ENCODE measurements around the gene INAFM1.

GRCh38 chr19:47247308-47247990 is 27.2 kb upstream of the INAFM1 start:
- TF ChIP-seq CTCF (IDR thresholded peaks at IDR 0.05) = peak; percentile 96
- TF ChIP-seq RAD21 (IDR thresholded peaks at IDR 0.05; ENCODE audit: low read length) = peak; percentile 70
- TF ChIP-seq MEF2A (IDR thresholded peaks at IDR 0.05; ENCODE audit: borderline replicate concordance, low read depth) = no peak
- TF ChIP-seq POLR2AphosphoS5 (IDR thresholded peaks at IDR 0.05; ENCODE audit: low read depth, low read length) = no peak
- TF ChIP-seq EP300 (IDR thresholded peaks at IDR 0.05; ENCODE audit: borderline replicate concordance in 1 of 2, low read depth in 1 of 2, low read length in 1 of 2) = no peak
- TF ChIP-seq, protein P1, sequence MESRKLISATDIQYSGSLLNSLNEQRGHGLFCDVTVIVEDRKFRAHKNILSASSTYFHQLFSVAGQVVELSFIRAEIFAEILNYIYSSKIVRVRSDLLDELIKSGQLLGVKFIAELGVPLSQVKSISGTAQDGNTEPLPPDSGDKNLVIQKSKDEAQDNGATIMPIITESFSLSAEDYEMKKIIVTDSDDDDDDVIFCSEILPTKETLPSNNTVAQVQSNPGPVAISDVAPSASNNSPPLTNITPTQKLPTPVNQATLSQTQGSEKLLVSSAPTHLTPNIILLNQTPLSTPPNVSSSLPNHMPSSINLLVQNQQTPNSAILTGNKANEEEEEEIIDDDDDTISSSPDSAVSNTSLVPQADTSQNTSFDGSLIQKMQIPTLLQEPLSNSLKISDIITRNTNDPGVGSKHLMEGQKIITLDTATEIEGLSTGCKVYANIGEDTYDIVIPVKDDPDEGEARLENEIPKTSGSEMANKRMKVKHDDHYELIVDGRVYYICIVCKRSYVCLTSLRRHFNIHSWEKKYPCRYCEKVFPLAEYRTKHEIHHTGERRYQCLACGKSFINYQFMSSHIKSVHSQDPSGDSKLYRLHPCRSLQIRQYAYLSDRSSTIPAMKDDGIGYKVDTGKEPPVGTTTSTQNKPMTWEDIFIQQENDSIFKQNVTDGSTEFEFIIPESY (IDR thresholded peaks at IDR 0.05; ENCODE audit: borderline replicate concordance, low read depth) = no peak
- no peak for TF ChIP-seq TAF1 (IDR thresholded peaks at IDR 0.05; ENCODE audit: borderline replicate concordance, low read depth, low read length)
- TF ChIP-seq, protein P2, sequence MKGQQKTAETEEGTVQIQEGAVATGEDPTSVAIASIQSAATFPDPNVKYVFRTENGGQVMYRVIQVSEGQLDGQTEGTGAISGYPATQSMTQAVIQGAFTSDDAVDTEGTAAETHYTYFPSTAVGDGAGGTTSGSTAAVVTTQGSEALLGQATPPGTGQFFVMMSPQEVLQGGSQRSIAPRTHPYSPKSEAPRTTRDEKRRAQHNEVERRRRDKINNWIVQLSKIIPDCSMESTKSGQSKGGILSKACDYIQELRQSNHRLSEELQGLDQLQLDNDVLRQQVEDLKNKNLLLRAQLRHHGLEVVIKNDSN (IDR thresholded peaks at IDR 0.05; ENCODE audit: borderline replicate concordance, low read depth) = no peak
- no peak for TF ChIP-seq MXI1 (IDR thresholded peaks at IDR 0.05; ENCODE audit: low read depth, low read length)
- TF ChIP-seq TCF12 (IDR thresholded peaks at IDR 0.05) = no peak
- TF ChIP-seq RFX5 (IDR thresholded peaks at IDR 0.05; ENCODE audit: low read length) = no peak
